Tibial nerve (tissue), 3 donors: ENCODE results near the gene RNF130.

Experiments used
- POLR2A ChIP-seq, 2 donors: fragments of 450-650 bp; IDR thresholded peaks; one replicate each; pipeline ENCODE4 v1.6.1; 2017; ENCODE audit warnings: antibody characterized with exemption in 2 of 2, mild to moderate bottlenecking in 2 of 2, moderate library complexity in 2 of 2
- TF ChIP-seq, protein P1 (sequence below), 5 experiments: fragments of 200-600 bp in 3 of 5; fragments of 450-650 bp in 2 of 5; sonication (generic) in 3 of 5; IDR thresholded peaks; one replicate each; pipeline ENCODE4 v1.5.1; 2016 to 2019; ENCODE audit warnings: antibody characterized with exemption in 5 of 5, mild to moderate bottlenecking in 3 of 5, moderate library complexity in 2 of 5

GRCh38 chr5:180081481-180081880, 9.9 kb upstream of the RNF130 start:
- TF ChIP-seq, protein P1, sequence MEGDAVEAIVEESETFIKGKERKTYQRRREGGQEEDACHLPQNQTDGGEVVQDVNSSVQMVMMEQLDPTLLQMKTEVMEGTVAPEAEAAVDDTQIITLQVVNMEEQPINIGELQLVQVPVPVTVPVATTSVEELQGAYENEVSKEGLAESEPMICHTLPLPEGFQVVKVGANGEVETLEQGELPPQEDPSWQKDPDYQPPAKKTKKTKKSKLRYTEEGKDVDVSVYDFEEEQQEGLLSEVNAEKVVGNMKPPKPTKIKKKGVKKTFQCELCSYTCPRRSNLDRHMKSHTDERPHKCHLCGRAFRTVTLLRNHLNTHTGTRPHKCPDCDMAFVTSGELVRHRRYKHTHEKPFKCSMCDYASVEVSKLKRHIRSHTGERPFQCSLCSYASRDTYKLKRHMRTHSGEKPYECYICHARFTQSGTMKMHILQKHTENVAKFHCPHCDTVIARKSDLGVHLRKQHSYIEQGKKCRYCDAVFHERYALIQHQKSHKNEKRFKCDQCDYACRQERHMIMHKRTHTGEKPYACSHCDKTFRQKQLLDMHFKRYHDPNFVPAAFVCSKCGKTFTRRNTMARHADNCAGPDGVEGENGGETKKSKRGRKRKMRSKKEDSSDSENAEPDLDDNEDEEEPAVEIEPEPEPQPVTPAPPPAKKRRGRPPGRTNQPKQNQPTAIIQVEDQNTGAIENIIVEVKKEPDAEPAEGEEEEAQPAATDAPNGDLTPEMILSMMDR (IDR thresholded peaks at IDR 0.05) = no peak
- no peak for TF ChIP-seq POLR2A (IDR thresholded peaks at IDR 0.05)
